IPS-NIHi7 (cell line): Measurements from ENCODE around the gene PEX5.
A peak's percentile ranks its signal among the peaks of the same experiment; 100 is the strongest.
"Not testable (repeated sequence)": the region's sequence is repeated elsewhere in the genome, so short reads cannot be mapped to it uniquely, and the experiment has no call there.

ENCODE experiments used
- DNase-seq: peaks from one replicate; pipeline ENCODE4 v3.0.0; 2012; ENCODE audit warnings: mixed read lengths; ENCODE audit errors: extremely low spot score

Gene PEX5

GRCh38 chr12:7213745-7214144, 24.3 kb downstream of the PEX5 start:
- DNase-seq: not testable (repeated sequence)

GRCh38 chr12:7217475-7218069, 28.1 kb downstream of the PEX5 start:
- DNase-seq: no peak

- peak; percentile 80 for DNase-seq
Measured at GRCh38 chr12:7219599-7220243, 30.2 kb downstream of the PEX5 start.

GRCh38 chr12:7221486-7221885, 32.0 kb downstream of the PEX5 start:
- DNase-seq: no peak

GRCh38 chr12:7229741-7230140, 40.3 kb downstream of the PEX5 start:
- DNase-seq: no peak

GRCh38 chr12:7241404-7242005, 52.0 kb downstream of the PEX5 start:
- DNase-seq: no peak

- DNase-seq: no peak
Measured at GRCh38 chr12:7242176-7243101, 53.0 kb downstream of the PEX5 start.

GRCh38 chr12:7251328-7251996, 62.0 kb downstream of the PEX5 start:
- DNase-seq: not testable (repeated sequence)

GRCh38 chr12:7259060-7259459, 69.6 kb downstream of the PEX5 start:
- no peak for DNase-seq
